Activated CD8-positive, alpha-beta memory T cell treated with anti-CD3 and anti-CD28 coated beads, Interleukin-2, amount 50 U/mL, for 1 hour (primary cell): Measurements from ENCODE around the gene ALLC.

Source experiments
- DNase-seq: peaks from one replicate; pipeline ENCODE4 v3.0.0-alpha.2; 2020; ENCODE audit errors: extremely low read depth

Gene ALLC

GRCh38 chr2:3639653-3640052, 18.3 kb upstream of the ALLC start:
- no peak for DNase-seq

- DNase-seq = no peak
These were observed 16.8 kb upstream of the ALLC start for GRCh38 chr2:3641181-3641580.

GRCh38 chr2:3641841-3642421, 16.1 kb upstream of the ALLC start:
- DNase-seq = no peak

DNA sequence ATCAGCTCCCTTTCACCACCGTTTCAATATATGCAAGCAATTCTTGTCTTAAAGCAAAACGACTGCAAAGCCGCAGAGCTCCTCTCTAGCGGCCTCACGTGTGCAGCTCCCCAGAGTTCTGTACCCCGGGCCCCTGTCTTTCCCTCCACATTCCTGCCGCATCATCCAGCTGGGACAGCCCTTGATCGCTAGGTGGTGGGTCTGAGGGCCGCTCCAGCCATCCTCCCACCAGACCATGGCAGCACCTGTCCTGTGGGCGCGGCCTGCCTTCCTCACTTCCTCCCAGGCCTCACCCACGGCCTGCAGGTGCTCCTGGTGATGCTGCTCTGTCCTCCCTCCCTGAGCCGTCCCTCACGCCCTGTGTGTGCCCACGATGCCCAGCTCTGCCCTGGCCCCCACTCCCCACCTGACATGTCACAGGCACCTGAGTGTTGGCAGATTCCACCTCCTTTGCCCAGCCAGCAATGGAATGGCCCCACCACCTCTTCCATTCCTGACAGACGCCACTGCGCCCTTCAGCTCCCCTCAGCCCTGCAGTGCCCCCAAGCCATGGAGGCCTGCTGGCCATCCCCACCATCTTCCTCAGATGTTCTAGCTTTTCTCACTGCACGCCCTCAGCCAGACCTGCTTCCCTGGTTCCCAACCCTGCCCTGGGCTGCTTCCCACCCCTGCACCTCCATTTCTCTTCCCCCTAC, 15.3 kb upstream of the ALLC start:
- DNase-seq = no peak

GRCh38 chr2:3643371-3644245, 14.4 kb upstream of the ALLC start:
- DNase-seq = no peak

- no peak for DNase-seq
These were observed 13.8 kb upstream of the ALLC start for GRCh38 chr2:3644246-3644525.

- no peak for DNase-seq
These were observed 13.0 kb upstream of the ALLC start for GRCh38 chr2:3644891-3645605.

- DNase-seq = no peak
These were observed 12.1 kb upstream of the ALLC start for GRCh38 chr2:3645745-3646389.

DNA sequence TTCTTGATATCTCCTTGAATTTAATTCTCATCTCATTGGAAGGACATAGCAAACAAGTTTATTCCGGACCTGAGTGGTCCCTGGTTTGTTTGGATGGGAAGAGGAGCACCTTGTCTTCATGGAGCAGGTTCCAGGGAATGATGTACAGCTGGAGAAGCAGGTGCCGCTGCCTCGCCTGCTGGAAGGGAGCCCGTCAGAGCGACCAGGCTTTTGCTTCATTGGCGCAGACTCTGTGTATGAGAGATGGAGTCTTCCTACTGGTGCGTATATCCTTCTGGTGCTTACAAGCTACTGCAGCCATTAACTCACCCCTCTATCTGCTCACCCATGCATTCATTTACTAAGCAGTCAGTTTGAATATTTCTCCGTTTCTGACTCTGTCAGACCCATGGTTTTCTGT, 11.6 kb upstream of the ALLC start:
- DNase-seq = no peak

GRCh38 chr2:3647246-3647645, 10.8 kb upstream of the ALLC start:
- no peak for DNase-seq

DNA sequence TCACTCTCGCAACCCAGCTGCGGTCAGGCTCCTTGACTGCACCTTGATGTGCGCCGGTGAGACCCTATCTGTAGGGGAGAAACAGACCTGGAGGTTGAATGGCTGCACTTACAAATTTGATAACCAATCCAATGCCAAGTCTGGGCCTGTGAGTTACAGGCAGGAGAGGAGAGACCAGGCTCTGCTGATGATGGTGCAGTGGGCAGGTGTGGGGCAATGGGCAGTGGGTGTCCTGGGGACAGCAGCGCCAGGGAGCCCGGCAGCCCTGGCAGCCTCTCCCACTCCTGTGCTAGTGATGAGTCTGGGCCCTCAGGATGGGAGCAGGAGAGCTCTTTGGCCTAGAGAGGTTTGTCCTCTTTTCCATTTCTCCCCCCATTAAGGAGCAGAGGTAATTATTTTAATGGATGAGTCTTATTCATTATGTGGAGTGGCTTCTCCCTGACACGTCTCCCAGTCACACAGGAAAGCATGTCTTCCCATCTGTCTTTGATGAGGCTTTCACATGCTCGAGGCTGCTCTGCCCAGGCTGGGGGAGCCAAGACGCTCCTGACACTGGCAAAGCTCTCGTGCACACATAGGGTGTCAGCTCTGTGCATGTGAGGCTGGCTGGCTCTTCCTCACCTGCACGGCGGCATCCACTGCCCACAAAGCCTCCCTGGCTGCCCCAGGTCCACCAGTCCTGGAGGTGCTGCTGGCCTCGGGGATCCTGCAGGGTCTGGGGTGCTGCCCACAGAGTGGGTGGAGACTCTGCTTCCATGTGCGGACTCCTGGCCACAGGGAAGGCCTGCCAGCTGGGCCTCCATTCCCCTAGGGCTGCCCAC, 10.0 kb upstream of the ALLC start:
- DNase-seq = no peak

- no peak for DNase-seq
These were observed 9.3 kb upstream of the ALLC start for GRCh38 chr2:3648652-3649177.

- DNase-seq = no peak
These were observed 8.4 kb upstream of the ALLC start for GRCh38 chr2:3649581-3649980.

DNA sequence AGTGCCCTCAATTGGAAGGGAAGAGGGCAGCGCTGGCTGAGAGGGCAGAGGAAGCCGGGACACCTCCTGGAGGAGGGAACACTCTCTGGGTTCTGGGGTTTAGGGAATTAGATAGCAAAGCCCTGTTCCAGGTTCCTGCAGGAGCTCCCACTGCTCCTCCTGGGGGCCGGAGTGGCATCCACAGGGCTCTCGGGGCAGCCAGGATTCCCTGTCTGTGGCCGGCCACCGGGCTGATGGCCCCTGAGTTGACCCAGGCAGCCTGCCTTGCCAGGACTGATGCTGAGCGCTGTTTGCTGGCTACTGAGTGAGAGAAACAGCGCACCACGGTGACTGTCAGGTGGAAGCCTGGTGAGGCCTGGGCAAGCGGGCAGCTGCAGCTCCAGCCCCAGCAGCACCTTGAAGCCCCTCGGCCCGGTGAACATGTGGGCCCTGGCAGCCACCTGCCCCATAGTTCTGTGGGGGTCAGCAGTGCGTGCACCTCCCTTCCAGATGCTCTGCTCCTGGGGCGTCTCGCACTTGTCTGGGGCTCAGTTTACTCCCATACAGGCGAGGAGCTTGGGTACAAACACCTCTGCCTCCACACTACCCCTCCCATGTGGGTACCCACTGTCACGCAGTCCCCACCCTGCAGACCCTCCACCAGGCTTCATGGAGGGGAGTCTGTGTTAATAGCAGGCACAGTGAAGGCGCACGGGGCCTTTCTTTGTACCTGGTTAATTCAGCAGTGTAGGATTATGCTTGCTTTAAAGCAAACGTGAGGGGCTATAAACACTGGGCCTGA, 7.7 kb upstream of the ALLC start:
- no peak for DNase-seq

DNA sequence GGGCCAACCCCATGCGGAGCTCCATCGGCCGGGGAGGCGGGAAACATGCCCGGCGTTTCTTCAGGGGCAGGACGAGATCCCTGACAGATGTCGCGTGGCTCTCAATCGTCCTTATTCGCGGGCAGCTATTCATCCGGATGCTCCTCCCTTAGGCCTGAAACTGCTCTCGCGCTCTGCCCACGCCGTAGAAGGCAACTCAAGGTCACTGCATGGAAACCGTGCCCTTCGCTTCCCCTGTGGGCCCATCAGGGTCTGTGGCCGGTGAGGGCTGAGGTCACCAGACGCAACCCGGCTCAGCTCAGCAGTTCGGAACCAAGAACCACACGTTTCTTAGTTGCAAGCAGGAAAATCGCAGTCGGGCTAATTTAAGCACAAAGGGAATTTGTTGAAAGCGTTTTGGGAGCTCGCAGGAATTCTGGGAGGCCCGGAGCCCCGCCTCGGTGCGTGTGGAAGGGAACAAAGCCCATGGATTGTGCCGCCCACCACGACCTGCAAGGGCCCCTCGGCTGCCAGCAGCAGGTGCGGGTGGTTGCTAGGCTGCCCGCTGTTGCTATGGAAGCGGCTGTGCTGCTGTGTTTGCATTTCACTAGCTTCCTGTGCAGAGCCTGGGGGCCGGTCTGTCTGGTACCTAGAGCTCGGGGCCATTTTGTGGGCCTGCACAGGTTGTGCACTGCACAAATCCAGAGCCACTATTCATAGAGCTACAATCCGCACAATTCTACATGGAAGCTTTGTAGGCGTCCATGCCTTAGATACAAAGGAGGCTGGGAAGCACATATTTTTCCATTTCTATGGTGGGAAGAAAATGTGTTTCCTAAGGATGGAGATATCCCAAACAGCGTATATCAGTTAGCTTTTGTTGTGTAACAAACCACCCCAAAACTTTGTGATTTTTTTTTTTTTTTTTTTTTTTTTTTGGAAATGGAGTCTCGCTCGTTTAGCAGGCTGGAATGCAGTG, 6.0 kb upstream of the ALLC start:
- DNase-seq = peak; percentile 14

DNA sequence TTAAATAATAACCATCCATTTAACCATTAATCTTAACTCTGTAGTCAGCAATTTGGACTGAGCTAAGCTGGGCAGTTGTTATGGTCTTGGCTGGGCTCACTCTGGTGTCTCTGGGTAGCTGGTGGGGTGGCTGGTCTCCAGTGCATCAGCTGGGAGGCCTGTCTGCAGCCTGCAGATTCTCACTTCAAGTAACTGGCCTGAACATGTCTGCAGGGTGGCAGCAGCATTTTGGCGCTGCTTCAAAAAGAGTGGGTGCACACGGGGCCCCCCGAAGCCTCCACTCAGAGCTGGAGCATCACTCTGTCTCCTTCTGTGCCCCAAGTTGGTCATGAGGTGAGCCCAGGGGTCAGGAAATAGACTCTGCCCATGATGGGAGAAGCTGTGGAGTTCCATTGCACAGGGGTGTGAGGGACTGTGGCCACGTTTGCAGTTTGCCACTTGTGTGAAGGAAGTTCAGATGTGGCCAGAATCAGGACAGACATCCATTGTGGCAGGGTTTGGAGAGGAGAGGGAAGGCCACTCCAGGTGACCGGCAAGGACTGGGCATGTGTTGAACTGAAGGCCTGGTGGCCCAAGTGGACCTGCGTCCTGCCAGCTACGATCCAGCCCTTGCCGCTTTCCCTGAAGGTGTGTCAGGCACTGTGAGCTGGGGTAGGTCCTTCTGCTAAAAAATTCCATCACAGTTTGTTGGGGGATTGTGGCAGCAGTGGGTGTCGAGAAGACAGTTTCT, 4.9 kb upstream of the ALLC start:
- no peak for DNase-seq

DNA sequence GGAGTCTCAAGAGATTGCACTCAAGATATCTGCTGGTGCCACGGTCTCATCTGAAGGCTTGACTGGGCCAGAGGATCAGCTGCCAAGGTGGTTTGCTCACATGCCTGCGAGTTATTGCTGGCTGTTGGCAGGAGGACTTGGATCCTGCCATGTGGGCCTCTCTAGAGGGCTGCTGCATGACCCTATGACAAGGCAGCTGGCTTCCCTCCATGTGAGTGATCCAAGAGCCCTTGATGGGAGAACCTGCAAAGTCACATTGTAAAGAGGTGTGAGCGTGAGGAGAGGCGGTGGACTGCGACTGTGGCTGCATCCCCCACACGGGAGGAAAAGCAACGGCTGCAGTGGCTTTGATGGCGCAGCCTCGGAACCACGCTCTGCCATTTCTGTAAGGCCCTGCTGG, 4.0 kb upstream of the ALLC start:
- no peak for DNase-seq

DNA sequence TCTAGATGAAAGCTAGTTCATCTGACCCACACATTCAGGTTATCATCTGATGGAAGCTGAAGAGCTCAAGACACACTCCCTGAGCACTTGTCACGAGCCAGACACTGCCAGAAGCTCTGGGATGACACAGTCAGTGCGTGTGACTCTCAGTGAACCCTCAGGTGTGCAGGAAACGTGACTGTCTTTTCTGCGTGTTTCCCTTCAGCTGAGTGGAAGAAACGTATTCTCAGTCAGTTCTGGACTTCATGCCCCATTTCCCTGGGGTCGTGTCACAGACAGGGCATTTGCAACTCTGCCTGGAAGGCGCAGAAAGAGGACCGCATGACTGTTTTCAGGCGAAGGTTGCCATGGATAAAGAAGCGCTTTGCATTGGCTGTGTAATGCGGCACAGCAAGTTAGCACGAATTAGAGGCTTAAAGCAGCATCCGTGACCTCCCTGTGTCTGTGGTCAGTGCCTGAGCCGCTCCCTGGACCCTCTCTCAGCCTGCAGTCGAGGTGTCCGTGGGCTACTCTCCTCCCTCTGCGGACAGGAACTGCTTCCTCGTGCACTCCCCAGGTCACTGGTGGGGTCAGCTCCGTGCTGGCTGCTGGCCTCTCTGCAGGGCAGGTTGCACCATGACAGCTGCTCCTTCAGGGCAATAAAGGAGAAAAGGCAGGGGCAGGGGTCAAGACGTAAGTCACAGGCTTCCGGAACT, 3.3 kb upstream of the ALLC start:
- no peak for DNase-seq
